Measurements from ENCODE around the gene NPIPB8. TPM values are rescaled to one million over a fixed set of nuclear protein-coding genes. Genes with fewer than 3 reads are reported as not detected.
"Not testable (repeated sequence)": the region's sequence is repeated elsewhere in the genome, so short reads cannot be mapped to it uniquely, and the experiment has no call there.

The NPIPB8 gene
- 0.71 TPM for total RNA-seq
- 1 to 10 TPM in 1 of 8 donors, under 1 TPM in 6, not detected in 1; 0.06 to 1.4 (median 0.55) TPM for polyA plus RNA-seq (ENCODE audit: insufficient read depth in 1 of 8, insufficient read length in 8 of 8, low replicate concordance in 1 of 8)
- long read RNA-seq, donor 1: 0 reads
- long read RNA-seq, donor 2: 0 reads
- long read RNA-seq, donor 3: 0 reads
- long read RNA-seq, donor 4: 0 reads
- long read RNA-seq, donor 5: 0 reads
- long read RNA-seq, donor 6, partial matches to known transcripts: 8 of 8 reads
- long read RNA-seq, donor 6, other reads (novel, unspliced or antisense): 0 of 8 reads
- long read RNA-seq, donor 7: 0 reads
- long read RNA-seq, donor 8: 0 reads
- long read RNA-seq, donor 9: 0 reads
- long read RNA-seq, donor 10: 0 reads
- long read RNA-seq, donor 11: 0 reads

DNA sequence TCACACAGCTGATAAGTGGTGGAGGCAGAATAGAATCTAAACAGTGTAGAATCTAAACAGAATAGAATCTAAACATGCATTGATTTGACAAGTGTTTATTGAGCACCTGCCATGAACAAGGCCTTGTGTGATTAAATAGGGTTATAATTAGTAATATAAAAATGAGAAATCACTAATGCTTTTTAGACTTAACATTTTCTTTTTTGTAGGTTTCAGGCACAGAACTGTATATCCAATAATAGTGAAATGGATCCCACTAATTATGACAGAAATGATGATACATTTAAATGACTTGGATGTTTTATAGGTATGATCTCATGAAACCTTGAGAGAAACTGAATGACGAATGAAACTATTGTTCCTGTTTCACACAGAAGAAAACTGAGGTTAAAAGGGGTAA is at the start of gene NPIPB8:
Gene NPIPB8, plus strand, starts transcription at position 301 of the 400 bp plus-strand sequence. CDS start 296 bp downstream, outside the sequence.
- not testable (repeated sequence) for H3K36me3 ChIP-seq (ENCODE audit: control insufficient read depth, insufficient read depth, low read length); H3K27me3 ChIP-seq (ENCODE audit: control insufficient read depth, insufficient read depth, low read length); H3K27ac ChIP-seq (ENCODE audit: low read length); H3K4me3 ChIP-seq (ENCODE audit: low read length); DNase-seq; H3K9me3 ChIP-seq (replicated peaks; ENCODE audit: control insufficient read depth, low read depth, low read length); H3K4me1 ChIP-seq (ENCODE audit: control insufficient read depth, insufficient read depth, low read length)
- no CpG with 5 or more reads among the region's 1 CpG for WGBS (ENCODE audit: insufficient coverage)

- 95% methylated on average over 6 of the region's 8 CpGs for WGBS (ENCODE audit: insufficient coverage)
- no peak for DNase-seq
- Histone ChIP-seq H3K27me3 (ENCODE audit: control insufficient read depth, insufficient read depth, low read length) (no peaks in the 10 kb centered on the region), H3K4me3 (ENCODE audit: low read length) (no peak overlapping the region), H3K27ac (ENCODE audit: low read length) (no peak overlapping the region), H3K9me3 (replicated peaks; ENCODE audit: control insufficient read depth, low read depth, low read length) (no peaks in the 10 kb centered on the region), H3K36me3 (ENCODE audit: control insufficient read depth, insufficient read depth, low read length) (peaks cover 56% of the 10 kb centered on the region), H3K4me1 (ENCODE audit: control insufficient read depth, insufficient read depth, low read length) (no peaks in the 10 kb centered on the region)
Measured at GRCh38 chr16:28589069-28589468, 48.8 kb upstream of the NPIPB8 start.

- H3K4me1 ChIP-seq (ENCODE audit: control insufficient read depth, insufficient read depth, low read length): no peaks in the 10 kb centered on the region
- no peak for DNase-seq
- WGBS (ENCODE audit: insufficient coverage): 93% methylated on average over 13 of the region's 13 CpGs
- H3K36me3 ChIP-seq (ENCODE audit: control insufficient read depth, insufficient read depth, low read length): peaks cover 53% of the 10 kb centered on the region
- H3K27me3 ChIP-seq (ENCODE audit: control insufficient read depth, insufficient read depth, low read length): no peaks in the 10 kb centered on the region
- H3K4me3 ChIP-seq (ENCODE audit: low read length): no peak overlapping the region
- H3K27ac ChIP-seq (ENCODE audit: low read length): no peak overlapping the region
- no peaks in the 10 kb centered on the region for H3K9me3 ChIP-seq (replicated peaks; ENCODE audit: control insufficient read depth, low read depth, low read length)
Measured at GRCh38 chr16:28589930-28590329, 47.9 kb upstream of the NPIPB8 start.

GRCh38 chr16:28590384-28591340 is 47.2 kb upstream of the NPIPB8 start:
- H3K4me1 ChIP-seq (ENCODE audit: control insufficient read depth, insufficient read depth, low read length): no peaks in the 10 kb centered on the region
- no peak overlapping the region for H3K27ac ChIP-seq (ENCODE audit: low read length)
- no peak overlapping the region for H3K4me3 ChIP-seq (ENCODE audit: low read length)
- H3K27me3 ChIP-seq (ENCODE audit: control insufficient read depth, insufficient read depth, low read length): no peaks in the 10 kb centered on the region
- WGBS (ENCODE audit: insufficient coverage): 93% methylated on average over 17 of the region's 22 CpGs
- no peaks in the 10 kb centered on the region for H3K9me3 ChIP-seq (replicated peaks; ENCODE audit: control insufficient read depth, low read depth, low read length)
- no peak for DNase-seq
- H3K36me3 ChIP-seq (ENCODE audit: control insufficient read depth, insufficient read depth, low read length): peaks cover 47% of the 10 kb centered on the region

GRCh38 chr16:28591355-28591754 is 46.5 kb upstream of the NPIPB8 start:
- Histone ChIP-seq H3K27me3 (ENCODE audit: control insufficient read depth, insufficient read depth, low read length) (no peaks in the 10 kb centered on the region), H3K9me3 (replicated peaks; ENCODE audit: control insufficient read depth, low read depth, low read length) (no peaks in the 10 kb centered on the region), H3K36me3 (ENCODE audit: control insufficient read depth, insufficient read depth, low read length) (peaks cover 43% of the 10 kb centered on the region), H3K27ac (ENCODE audit: low read length) (no peak overlapping the region), H3K4me3 (ENCODE audit: low read length) (no peak overlapping the region), H3K4me1 (ENCODE audit: control insufficient read depth, insufficient read depth, low read length) (peaks cover 2% of the 10 kb centered on the region)
- no peak for DNase-seq
- 65% methylated on average over 2 of the region's 6 CpGs for WGBS (ENCODE audit: insufficient coverage)

GRCh38 chr16:28592511-28592910 is 45.4 kb upstream of the NPIPB8 start:
- H3K9me3 ChIP-seq (replicated peaks; ENCODE audit: control insufficient read depth, low read depth, low read length): no peaks in the 10 kb centered on the region
- WGBS (ENCODE audit: insufficient coverage): 88% methylated on average over 4 of the region's 5 CpGs
- H3K36me3 ChIP-seq (ENCODE audit: control insufficient read depth, insufficient read depth, low read length): peaks cover 41% of the 10 kb centered on the region
- peaks cover 2% of the 10 kb centered on the region for H3K27me3 ChIP-seq (ENCODE audit: control insufficient read depth, insufficient read depth, low read length)
- no peak overlapping the region for H3K4me3 ChIP-seq (ENCODE audit: low read length)
- DNase-seq: no peak
- H3K27ac ChIP-seq (ENCODE audit: low read length): no peak overlapping the region
- peaks cover 11% of the 10 kb centered on the region for H3K4me1 ChIP-seq (ENCODE audit: control insufficient read depth, insufficient read depth, low read length)

DNA sequence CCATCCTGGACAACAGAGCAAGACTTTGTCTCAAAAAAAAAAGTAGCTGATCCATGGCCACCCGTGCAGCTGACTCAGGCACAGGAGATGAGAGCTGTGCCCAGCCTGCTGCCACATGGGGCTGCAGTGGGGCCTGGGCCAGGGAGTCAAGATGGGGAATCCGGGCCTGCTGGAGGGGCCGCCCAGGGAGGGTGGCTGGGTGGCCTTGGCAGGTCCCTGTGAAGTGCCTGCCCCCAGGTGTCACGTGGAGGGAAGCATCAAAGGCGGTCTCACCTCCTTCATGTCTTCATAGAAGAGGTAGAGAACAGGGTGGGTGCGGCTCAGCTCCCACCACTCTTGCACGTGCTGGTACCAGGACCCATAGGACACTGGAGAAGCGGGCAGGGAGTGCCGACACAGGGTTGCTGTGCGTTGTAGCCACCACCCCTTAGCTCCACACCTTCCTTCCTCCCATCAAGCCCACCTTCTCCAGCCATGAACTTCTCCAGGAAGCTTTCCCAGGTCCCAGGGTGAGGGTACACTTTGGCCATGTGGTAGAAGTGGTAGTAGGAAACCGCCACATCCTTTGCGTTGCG is 44.8 kb upstream of the NPIPB8 start:
- Histone ChIP-seq H3K9me3 (replicated peaks; ENCODE audit: control insufficient read depth, low read depth, low read length) (no peaks in the 10 kb centered on the region), H3K36me3 (ENCODE audit: control insufficient read depth, insufficient read depth, low read length) (peaks cover 36% of the 10 kb centered on the region), H3K4me3 (ENCODE audit: low read length) (no peak overlapping the region), H3K4me1 (ENCODE audit: control insufficient read depth, insufficient read depth, low read length) (peaks cover 11% of the 10 kb centered on the region), H3K27me3 (ENCODE audit: control insufficient read depth, insufficient read depth, low read length) (peaks cover 2% of the 10 kb centered on the region), H3K27ac (ENCODE audit: low read length) (no peak overlapping the region)
- 59% methylated on average over 1 of the region's 13 CpGs for WGBS (ENCODE audit: insufficient coverage)
- no peak for DNase-seq

DNA sequence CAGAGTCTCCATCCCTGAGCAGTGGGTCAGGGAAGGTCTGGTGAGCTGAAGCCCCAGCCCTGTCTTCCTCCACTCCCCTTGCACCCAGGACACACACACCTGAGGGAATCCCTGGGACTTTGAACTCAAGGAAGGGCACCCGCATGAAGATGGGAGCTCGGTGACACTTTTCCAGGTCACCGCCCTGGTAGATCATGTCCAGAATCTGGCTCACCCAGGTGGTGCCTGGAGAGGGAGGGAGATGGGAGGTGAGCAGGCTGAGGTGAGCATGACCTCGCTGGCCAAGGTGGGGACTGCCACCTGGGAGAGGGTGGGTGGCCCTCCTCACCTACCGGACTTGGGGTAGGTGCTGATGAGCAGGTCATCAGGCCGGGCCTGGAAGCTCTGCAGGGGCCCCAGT is 42.4 kb upstream of the NPIPB8 start:
- H3K4me1 ChIP-seq (ENCODE audit: control insufficient read depth, insufficient read depth, low read length): peaks cover 11% of the 10 kb centered on the region
- not testable (repeated sequence) for DNase-seq
- 100% methylated on average over 3 of the region's 6 CpGs for WGBS (ENCODE audit: insufficient coverage)

GRCh38 chr16:28596115-28596630 is 41.7 kb upstream of the NPIPB8 start:
- peaks cover 2% of the 10 kb centered on the region for H3K27me3 ChIP-seq (ENCODE audit: control insufficient read depth, insufficient read depth, low read length)
- H3K4me3 ChIP-seq (ENCODE audit: low read length): no peak overlapping the region
- H3K27ac ChIP-seq (ENCODE audit: low read length): no peak overlapping the region
- DNase-seq: no peak
- WGBS (ENCODE audit: insufficient coverage): 78% methylated on average over 4 of the region's 8 CpGs
- H3K9me3 ChIP-seq (replicated peaks; ENCODE audit: control insufficient read depth, low read depth, low read length): no peaks in the 10 kb centered on the region
- peaks cover 8% of the 10 kb centered on the region for H3K36me3 ChIP-seq (ENCODE audit: control insufficient read depth, insufficient read depth, low read length)
- H3K4me1 ChIP-seq (ENCODE audit: control insufficient read depth, insufficient read depth, low read length): peaks cover 11% of the 10 kb centered on the region

More for the DNA sequence above, 42.4 kb upstream of the NPIPB8 start:
- H3K36me3 ChIP-seq (ENCODE audit: control insufficient read depth, insufficient read depth, low read length): peaks cover 13% of the 10 kb centered on the region
- not testable (repeated sequence) for H3K4me3 ChIP-seq (ENCODE audit: low read length); H3K27me3 ChIP-seq (ENCODE audit: control insufficient read depth, insufficient read depth, low read length); H3K9me3 ChIP-seq (replicated peaks; ENCODE audit: control insufficient read depth, low read depth, low read length); H3K27ac ChIP-seq (ENCODE audit: low read length)
